ENCODE results near the gene DBX1.

Gene DBX1

DNA sequence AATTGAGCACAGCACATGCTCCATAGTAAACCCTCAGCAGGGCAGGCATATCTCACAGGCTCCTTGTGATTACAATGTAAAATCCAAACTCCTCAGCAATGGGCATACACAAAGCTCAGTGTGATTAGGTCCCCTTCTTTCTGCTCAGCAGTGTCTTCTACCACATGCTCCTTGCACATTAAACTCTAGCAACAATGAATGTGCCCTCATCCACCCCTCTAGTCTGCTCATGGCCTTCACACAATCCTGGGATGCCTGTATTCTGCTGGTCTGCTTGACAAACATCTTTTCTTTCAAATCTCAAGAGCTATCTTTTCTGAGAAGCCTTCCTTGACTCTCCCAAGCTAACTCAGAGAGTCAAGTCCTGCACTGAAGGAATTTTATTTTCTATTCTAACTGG is 32.4 kb upstream of the DBX1 start:
- Histone ChIP-seq H3K9ac (ENCODE audit: low read depth, low read length) (no peak overlapping the region), H3K4me3 (ENCODE audit: low read depth, low read length) (no peak overlapping the region), H3K36me3 (ENCODE audit: control insufficient read depth, insufficient read depth, low read length) (no peaks in the 10 kb centered on the region), H3K9me3 (ENCODE audit: control insufficient read depth, insufficient read depth, low read length) (no peaks in the 10 kb centered on the region), H3K4me1 (ENCODE audit: control insufficient read depth, insufficient read depth, low read length) (no peaks in the 10 kb centered on the region), H3K27me3 (ENCODE audit: control insufficient read depth, insufficient read depth, low read length) (peaks cover 68% of the 10 kb centered on the region)

DNA sequence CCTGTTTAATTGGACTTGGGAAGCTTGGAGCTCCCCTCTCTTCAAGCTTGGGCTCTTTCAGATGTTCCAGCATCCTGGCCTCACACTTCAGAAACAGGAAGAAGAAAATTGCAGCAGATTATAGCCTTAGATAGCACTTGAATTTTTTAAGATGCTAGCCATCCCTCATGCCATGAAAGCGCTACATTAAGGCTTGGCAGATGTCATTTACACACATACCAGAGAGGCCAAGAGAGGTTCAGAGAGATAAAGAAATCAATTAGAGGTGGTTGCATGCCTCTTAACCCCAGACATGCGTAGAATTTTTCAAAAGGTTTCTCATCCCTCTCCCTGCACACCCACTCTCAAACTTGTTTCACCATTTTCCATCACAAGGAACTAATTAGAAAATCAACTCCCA is 31.9 kb upstream of the DBX1 start:
- no peak overlapping the region for H3K4me3 ChIP-seq (ENCODE audit: low read depth, low read length)
- no peaks in the 10 kb centered on the region for H3K4me1 ChIP-seq (ENCODE audit: control insufficient read depth, insufficient read depth, low read length)
- H3K9ac ChIP-seq (ENCODE audit: low read depth, low read length): no peak overlapping the region
- no peaks in the 10 kb centered on the region for H3K9me3 ChIP-seq (ENCODE audit: control insufficient read depth, insufficient read depth, low read length)
- no peaks in the 10 kb centered on the region for H3K36me3 ChIP-seq (ENCODE audit: control insufficient read depth, insufficient read depth, low read length)
- H3K27me3 ChIP-seq (ENCODE audit: control insufficient read depth, insufficient read depth, low read length): peaks cover 67% of the 10 kb centered on the region

DNA sequence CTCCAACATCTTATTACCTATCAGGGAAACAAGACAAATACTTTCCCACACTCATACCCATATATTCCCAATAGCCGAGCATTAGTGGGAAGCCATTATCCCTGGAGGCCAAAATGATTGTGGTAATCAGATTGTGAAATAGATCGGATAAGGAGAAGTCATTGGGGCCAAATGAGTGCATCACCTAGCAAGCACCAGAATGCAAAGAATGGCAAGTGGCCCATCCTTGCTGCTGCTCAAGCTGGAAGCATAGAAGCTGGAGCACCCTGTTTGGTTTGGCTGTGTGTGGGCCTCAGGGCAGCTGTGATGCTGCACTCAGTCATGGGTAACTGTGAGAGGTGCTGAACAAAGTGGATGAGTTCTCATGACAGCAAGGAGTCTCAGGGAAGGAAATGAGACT is 18.7 kb upstream of the DBX1 start:
- no peak overlapping the region for H3K4me3 ChIP-seq (ENCODE audit: low read depth, low read length)
- H3K9me3 ChIP-seq (ENCODE audit: control insufficient read depth, insufficient read depth, low read length): peaks cover 4% of the 10 kb centered on the region
- no peaks in the 10 kb centered on the region for H3K36me3 ChIP-seq (ENCODE audit: control insufficient read depth, insufficient read depth, low read length)
- no peaks in the 10 kb centered on the region for H3K4me1 ChIP-seq (ENCODE audit: control insufficient read depth, insufficient read depth, low read length)
- peaks cover 21% of the 10 kb centered on the region for H3K27me3 ChIP-seq (ENCODE audit: control insufficient read depth, insufficient read depth, low read length)
- no peak overlapping the region for H3K9ac ChIP-seq (ENCODE audit: low read depth, low read length)

DNA sequence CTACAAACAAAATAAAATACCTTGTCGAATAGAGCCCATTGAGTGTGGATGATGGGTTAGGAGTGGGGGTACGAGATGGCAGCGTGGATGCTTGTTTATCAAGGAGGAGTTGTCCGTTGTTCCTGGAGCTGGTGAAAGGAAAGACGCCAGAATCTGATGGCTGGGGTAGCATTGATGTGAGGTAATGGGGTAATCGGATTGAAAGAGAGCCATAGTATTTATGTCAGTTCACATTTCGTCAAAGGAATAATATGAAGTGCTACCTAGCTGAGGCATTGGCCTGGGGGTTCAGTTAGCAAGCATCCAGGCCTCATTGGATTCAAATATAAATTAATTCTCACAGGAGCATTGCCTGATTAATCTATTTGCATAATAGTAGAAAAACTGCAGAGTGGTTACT is 16.9 kb upstream of the DBX1 start:
- H3K36me3 ChIP-seq (ENCODE audit: control insufficient read depth, insufficient read depth, low read length): no peaks in the 10 kb centered on the region
- H3K9me3 ChIP-seq (ENCODE audit: control insufficient read depth, insufficient read depth, low read length): peaks cover 4% of the 10 kb centered on the region
- H3K9ac ChIP-seq (ENCODE audit: low read depth, low read length): no peak overlapping the region
- H3K4me1 ChIP-seq (ENCODE audit: control insufficient read depth, insufficient read depth, low read length): no peaks in the 10 kb centered on the region
- H3K27me3 ChIP-seq (ENCODE audit: control insufficient read depth, insufficient read depth, low read length): peaks cover 31% of the 10 kb centered on the region
- H3K4me3 ChIP-seq (ENCODE audit: low read depth, low read length): no peak overlapping the region

DNA sequence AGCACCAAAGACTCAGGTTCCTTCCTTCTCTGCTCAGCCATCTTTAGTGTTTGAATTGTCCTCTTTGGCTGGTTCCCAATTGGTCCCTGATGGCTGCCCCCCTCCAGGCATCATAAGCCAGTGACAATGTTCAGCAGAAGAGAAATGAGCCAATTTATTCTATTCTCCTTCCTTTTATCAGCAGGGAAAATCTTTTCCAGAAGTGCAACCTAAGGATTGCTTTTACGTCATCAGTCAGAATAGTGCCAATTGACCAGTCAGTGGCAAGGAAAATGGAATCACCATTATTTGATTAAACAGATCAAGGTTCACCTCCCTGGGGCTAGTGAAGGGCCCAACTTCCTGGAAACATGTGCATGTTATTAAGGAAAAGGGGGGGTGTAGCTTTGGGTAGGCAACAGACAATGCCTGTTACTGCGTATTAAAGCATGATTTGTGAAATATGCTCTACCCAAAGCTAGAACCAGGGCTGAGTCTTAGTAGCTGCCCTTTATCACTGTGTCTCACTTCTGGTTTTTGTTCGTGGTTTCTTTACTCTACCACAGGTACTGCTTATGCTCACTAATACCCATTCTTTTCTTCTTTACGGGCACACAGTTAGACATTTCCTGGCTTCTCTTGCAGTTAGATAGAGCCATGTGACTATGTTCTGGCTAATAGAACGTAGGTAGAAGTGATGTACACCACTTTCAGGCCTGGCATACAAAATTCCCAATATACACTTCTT is 12.6 kb upstream of the DBX1 start:
- no peak overlapping the region for H3K4me3 ChIP-seq (ENCODE audit: low read depth, low read length)
- H3K9me3 ChIP-seq (ENCODE audit: control insufficient read depth, insufficient read depth, low read length): no peaks in the 10 kb centered on the region
- peaks cover 36% of the 10 kb centered on the region for H3K27me3 ChIP-seq (ENCODE audit: control insufficient read depth, insufficient read depth, low read length)
- no peaks in the 10 kb centered on the region for H3K36me3 ChIP-seq (ENCODE audit: control insufficient read depth, insufficient read depth, low read length)
- no peak overlapping the region for H3K9ac ChIP-seq (ENCODE audit: low read depth, low read length)
- no peaks in the 10 kb centered on the region for H3K4me1 ChIP-seq (ENCODE audit: control insufficient read depth, insufficient read depth, low read length)

DNA sequence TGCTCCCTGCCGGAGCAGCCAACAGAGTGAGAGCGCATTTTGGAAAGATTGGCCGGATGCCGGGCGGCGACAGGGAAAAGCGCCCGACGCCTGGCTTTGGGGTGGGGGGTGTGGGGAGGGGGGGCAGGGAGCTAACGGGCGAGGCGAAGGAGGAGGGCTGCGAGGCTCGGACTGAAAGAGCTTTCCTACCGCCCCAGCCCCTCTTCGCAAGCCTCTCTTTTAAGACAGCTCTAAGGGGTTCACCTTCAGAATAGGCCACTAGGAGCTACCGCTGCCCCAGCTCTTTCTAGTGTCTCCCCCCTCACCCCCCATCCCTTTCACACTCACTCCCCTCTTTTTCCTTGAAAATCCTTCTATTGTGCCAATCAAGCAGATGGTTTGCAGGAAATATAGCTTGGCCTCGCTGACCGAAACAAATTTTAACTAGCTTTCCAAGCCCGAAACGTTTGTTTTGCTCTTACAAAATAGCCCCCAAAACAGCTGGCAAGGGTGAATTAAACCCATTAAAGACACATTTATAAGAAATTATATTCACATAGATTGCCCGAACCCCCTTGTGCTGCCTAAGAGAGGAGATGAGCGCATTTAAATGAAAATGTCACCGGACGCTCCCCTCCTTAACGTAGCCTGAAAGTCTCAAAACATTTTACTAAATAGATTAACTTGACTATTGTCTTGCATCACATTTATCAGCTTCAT is 3.7 kb upstream of the DBX1 start:
- Histone ChIP-seq H3K36me3 (ENCODE audit: control insufficient read depth, insufficient read depth, low read length) (no peaks in the 10 kb centered on the region), H3K9ac (ENCODE audit: low read depth, low read length) (no peak overlapping the region), H3K4me1 (ENCODE audit: control insufficient read depth, insufficient read depth, low read length) (peaks cover 15% of the 10 kb centered on the region), H3K27me3 (ENCODE audit: control insufficient read depth, insufficient read depth, low read length) (peaks cover 98% of the 10 kb centered on the region), H3K4me3 (ENCODE audit: low read depth, low read length) (peak overlapping the region; percentile 53), H3K9me3 (ENCODE audit: control insufficient read depth, insufficient read depth, low read length) (no peaks in the 10 kb centered on the region)

DNA sequence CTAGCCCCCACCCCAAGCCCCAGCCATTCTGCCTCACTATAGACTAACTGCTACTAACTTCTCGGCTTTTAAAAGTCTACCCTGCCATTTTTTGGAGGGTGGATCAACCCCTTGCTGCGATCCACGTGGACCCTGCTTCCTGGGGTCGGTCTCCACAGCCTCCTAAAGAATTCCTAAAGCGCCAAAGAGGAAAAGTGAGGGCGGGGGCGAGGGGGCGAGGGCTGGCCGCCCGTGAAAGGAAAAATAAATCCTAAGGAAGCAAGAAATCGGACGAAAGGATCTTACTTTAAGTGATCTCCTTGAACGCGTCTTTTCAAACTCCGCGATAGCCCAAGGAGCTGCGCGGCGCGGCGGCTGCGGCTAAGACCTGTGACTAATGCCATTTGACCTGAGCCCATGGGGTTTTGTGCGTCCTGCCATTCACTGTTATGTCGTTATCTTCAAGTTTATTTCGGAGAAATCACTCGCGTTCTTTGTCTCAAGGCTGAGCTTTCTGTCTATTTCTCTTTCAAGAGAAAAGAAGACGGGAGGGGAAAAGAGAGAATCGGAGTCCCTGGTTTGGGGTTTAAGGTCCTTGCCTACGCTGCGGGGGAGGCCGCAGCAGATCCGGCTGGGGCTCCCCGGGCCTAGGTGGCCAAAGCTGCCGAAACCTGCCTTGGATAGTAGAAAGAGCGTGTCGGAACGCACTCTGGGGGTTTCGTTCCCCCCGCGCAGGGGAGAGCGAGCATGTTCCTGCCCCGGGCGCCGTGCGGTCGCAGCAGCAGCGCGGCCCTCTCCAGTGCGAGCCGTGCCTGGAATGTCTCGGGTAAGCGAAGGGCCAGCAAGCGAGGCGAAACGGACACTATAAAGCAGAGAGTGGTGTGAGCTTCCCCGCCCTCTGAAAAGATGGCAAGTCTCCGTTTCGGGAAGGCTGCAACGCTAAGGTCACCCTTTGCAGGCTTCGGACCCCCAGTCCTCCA is 2.8 kb upstream of the DBX1 start:
- Histone ChIP-seq H3K9me3 (ENCODE audit: control insufficient read depth, insufficient read depth, low read length) (no peaks in the 10 kb centered on the region), H3K27me3 (ENCODE audit: control insufficient read depth, insufficient read depth, low read length) (peaks cover 99% of the 10 kb centered on the region), H3K9ac (ENCODE audit: low read depth, low read length) (no peak overlapping the region), H3K36me3 (ENCODE audit: control insufficient read depth, insufficient read depth, low read length) (no peaks in the 10 kb centered on the region), H3K4me3 (ENCODE audit: low read depth, low read length) (peak overlapping the region; percentile 53), H3K4me1 (ENCODE audit: control insufficient read depth, insufficient read depth, low read length) (peaks cover 20% of the 10 kb centered on the region)

DNA sequence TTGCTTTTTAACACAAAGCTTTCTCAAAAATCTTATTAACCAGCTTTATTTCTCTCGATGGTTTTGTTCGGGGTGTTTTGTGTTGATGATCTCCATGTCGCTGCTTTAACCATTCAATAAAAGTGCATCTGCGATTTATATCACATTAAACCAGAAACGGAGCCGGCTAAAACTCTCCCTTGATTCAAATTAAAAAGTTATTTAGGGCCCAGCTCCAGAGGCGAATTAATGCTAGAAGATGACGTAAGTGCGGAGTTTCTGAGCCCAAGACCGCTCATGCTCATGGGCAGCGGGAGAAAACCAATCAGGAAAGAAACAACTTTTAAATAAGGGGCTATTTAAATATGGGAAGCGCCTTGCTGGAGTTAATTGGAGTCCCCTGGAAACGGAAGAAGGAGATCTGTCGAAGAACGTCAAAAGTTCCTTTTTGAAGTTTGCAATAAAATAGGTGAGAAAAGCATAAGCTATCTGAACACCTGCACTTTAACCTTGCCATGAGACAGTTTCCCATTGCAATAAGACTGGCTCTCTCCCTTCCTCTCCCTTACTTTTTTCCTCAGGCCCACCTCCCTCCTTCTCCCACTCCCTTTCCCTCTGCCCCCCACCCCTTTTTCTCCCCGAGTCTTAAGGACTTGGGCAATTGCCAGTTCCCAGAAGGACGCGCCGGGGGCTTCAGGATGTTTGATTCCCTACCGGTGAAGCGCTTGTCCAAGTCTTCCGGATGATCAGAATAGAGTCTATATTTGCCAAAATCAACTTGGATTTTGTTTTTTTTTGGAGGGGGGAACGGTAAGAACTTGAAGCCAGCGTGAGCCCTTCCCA is 1.9 kb upstream of the DBX1 start:
- Histone ChIP-seq H3K4me3 (ENCODE audit: low read depth, low read length) (peak overlapping the region; percentile 39), H3K27me3 (ENCODE audit: control insufficient read depth, insufficient read depth, low read length) (peaks cover 98% of the 10 kb centered on the region), H3K9ac (ENCODE audit: low read depth, low read length) (no peak overlapping the region), H3K36me3 (ENCODE audit: control insufficient read depth, insufficient read depth, low read length) (no peaks in the 10 kb centered on the region), H3K9me3 (ENCODE audit: control insufficient read depth, insufficient read depth, low read length) (no peaks in the 10 kb centered on the region), H3K4me1 (ENCODE audit: control insufficient read depth, insufficient read depth, low read length) (peaks cover 27% of the 10 kb centered on the region)

DNA sequence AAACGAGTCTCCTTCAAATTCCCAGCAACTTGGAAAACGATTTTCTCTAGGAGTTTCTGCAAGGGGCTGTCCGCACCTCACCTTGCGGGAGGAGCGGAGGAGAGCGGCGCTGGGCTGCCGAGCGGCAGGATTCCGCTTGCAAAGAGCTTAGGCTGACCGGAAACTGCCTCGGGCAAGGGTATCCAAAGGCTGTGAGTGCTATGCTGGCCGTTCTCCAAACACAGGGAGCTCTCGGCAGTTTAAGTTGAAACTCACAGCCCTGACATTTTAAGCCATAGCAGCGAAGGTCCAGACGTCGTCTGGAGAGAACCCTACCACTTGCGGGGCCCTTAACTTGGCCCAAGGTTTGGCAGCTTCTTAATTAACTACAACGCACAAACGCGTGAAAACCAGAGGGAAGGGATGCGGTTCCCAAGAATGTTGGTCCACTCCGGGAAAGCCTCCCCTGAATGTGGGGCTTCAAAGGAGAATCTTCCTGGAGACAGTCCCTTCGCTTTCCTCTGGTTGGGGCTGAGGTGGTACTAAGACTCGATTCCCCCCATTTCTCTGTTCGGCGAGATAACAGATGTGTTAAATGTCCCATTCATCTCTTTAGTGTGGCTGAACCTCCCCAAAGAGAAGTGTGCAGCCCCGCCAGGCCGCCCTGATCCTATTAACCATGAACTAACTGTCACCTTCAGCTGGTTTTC is 1.1 kb upstream of the DBX1 start:
- peak overlapping the region; percentile 39 for H3K4me3 ChIP-seq (ENCODE audit: low read depth, low read length)
- H3K27me3 ChIP-seq (ENCODE audit: control insufficient read depth, insufficient read depth, low read length): peaks cover 95% of the 10 kb centered on the region
- peaks cover 27% of the 10 kb centered on the region for H3K4me1 ChIP-seq (ENCODE audit: control insufficient read depth, insufficient read depth, low read length)
- no peaks in the 10 kb centered on the region for H3K36me3 ChIP-seq (ENCODE audit: control insufficient read depth, insufficient read depth, low read length)
- H3K9me3 ChIP-seq (ENCODE audit: control insufficient read depth, insufficient read depth, low read length): no peaks in the 10 kb centered on the region
- no peak overlapping the region for H3K9ac ChIP-seq (ENCODE audit: low read depth, low read length)

DNA sequence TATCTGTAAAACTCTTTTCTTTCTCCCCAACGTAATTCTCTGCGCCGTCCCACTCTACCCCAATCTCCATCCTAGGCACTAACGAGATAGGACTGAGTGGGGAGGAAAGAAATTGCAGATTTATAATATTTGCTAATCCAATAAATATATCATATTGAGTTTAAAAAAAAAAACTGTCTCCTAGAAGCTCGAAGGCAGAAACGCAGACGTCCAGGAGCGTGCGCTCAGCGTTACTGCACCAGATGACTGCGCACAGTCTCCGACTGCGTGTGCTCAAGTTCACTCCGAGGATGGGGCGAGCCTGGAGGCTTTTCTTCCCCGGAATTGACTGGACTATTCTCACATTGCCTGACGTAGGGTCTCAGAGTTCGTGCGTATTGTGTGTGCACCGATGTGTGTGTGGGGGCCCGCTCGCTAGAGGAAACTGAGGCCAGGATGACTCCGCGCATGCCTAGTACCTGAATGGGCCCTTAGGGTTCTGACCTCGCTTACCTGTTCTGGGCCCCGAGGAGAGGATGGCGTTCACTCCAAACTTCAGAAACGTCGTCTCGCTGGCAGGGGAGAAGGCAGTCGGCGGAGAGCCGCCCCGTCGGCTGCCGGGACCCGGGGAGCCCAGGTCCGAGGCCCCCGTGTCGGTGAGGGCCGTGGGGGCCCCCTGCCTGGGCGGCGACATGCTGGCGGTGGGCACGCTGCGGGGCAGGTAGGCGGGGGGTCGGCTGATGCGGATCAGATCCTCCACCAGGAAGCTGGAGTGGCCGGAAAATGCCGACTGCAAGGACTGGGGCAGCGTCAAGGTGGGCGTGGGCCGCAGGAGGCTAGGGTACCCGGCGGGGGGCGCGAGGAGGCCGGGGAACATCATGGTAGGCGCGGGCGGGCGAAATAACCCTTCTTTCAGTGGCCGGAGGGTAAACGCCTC is 551 bp downstream of the DBX1 start:
- no peaks in the 10 kb centered on the region for H3K9me3 ChIP-seq (ENCODE audit: control insufficient read depth, insufficient read depth, low read length)
- H3K27me3 ChIP-seq (ENCODE audit: control insufficient read depth, insufficient read depth, low read length): peaks cover 95% of the 10 kb centered on the region
- H3K4me1 ChIP-seq (ENCODE audit: control insufficient read depth, insufficient read depth, low read length): peaks cover 27% of the 10 kb centered on the region
- H3K36me3 ChIP-seq (ENCODE audit: control insufficient read depth, insufficient read depth, low read length): no peaks in the 10 kb centered on the region
- no peak overlapping the region for H3K9ac ChIP-seq (ENCODE audit: low read depth, low read length)
- peak overlapping the region; percentile 28 for H3K4me3 ChIP-seq (ENCODE audit: low read depth, low read length)
